ENCODE measurements around the gene ZBTB32. TPM values are rescaled to one million over a fixed set of nuclear protein-coding genes. Genes with fewer than 3 reads are reported as not detected.

Gene ZBTB32
- total RNA-seq, 1 donor from 2014 or later, result 0.23 TPM

- intact Hi-C loops (cut with DNase I), result no loop called here
- no peaks in the 10 kb centered on the region for H3K36me3 ChIP-seq
- H3K27ac ChIP-seq, result no peak overlapping the region
- H3K9me3 ChIP-seq, result no peaks in the 10 kb centered on the region
- no peaks in the 10 kb centered on the region for H3K27me3 ChIP-seq
- no peak for DNase-seq
- no peak for ATAC-seq
- H3K4me3 ChIP-seq, result no peak overlapping the region
- TF ChIP-seq, protein P1, sequence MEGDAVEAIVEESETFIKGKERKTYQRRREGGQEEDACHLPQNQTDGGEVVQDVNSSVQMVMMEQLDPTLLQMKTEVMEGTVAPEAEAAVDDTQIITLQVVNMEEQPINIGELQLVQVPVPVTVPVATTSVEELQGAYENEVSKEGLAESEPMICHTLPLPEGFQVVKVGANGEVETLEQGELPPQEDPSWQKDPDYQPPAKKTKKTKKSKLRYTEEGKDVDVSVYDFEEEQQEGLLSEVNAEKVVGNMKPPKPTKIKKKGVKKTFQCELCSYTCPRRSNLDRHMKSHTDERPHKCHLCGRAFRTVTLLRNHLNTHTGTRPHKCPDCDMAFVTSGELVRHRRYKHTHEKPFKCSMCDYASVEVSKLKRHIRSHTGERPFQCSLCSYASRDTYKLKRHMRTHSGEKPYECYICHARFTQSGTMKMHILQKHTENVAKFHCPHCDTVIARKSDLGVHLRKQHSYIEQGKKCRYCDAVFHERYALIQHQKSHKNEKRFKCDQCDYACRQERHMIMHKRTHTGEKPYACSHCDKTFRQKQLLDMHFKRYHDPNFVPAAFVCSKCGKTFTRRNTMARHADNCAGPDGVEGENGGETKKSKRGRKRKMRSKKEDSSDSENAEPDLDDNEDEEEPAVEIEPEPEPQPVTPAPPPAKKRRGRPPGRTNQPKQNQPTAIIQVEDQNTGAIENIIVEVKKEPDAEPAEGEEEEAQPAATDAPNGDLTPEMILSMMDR (IDR thresholded peaks at IDR 0.05), result no peak
- peaks cover 13% of the 10 kb centered on the region for H3K4me1 ChIP-seq
Observed at GRCh38 chr19:35712567-35713505, 8.5 kb downstream of the ZBTB32 start.

DNA sequence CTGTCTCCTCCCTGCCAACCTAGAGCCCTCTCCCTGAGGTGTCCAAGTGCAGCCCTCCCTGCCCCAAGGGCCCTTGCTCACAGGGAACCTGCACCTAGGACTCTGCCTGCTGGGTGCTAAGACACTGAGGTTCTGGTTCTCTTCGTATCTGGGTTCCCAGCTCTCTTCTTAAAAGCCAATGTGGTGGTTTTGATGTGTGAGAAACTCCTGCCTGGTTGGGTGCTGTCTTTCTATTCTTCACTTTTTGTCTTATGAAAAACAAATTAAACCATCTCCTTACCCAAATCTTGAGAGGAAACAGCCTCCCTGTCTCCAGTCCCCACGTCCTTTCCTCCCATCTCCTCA lies 9.1 kb downstream of the ZBTB32 start:
- ATAC-seq, result no peak
- H3K4me3 ChIP-seq, result no peak overlapping the region
- peaks cover 13% of the 10 kb centered on the region for H3K4me1 ChIP-seq
- no peak for DNase-seq
- no peak overlapping the region for H3K27ac ChIP-seq
- H3K27me3 ChIP-seq, result no peaks in the 10 kb centered on the region
- H3K36me3 ChIP-seq, result no peaks in the 10 kb centered on the region
- H3K9me3 ChIP-seq, result no peaks in the 10 kb centered on the region
- intact Hi-C loops (cut with DNase I), result no loop called here
- TF ChIP-seq, protein P1 (IDR thresholded peaks at IDR 0.05), result no peak

DNA sequence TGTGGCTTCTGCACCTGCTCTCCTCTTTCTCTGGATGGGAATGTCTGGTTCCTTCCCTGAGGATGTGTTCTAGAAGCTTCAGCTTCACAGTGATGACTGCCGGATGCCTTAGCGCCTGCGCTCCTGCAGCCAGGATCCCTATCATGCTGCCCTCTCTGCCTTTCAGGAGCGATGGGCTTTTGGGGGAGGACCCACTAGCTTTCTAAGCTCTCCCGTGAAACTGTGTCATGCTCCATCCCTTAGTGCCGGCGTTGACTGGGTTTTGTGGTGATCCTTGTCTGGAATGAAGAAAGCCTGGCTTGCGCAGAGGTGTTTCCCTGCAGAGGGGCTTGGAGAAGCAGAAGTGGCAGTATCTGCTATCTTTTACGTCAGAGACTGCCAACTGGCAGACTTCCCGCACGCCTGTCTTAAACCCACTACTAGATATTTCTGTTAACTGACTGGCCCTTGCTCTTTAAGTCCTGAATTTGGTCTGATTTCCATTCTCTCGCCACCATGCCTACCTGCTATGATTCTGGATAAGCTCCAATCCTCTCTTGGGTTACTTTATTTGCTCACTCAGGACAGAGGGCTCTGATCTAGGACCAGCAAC lies 9.6 kb downstream of the ZBTB32 start:
- no peak overlapping the region for H3K4me3 ChIP-seq
- no peak for ATAC-seq
- DNase-seq, result no peak
- intact Hi-C loops (cut with DNase I), result no loop called here
- H3K27ac ChIP-seq, result no peak overlapping the region
- H3K9me3 ChIP-seq, result no peaks in the 10 kb centered on the region
- peaks cover 18% of the 10 kb centered on the region for H3K4me1 ChIP-seq
- no peaks in the 10 kb centered on the region for H3K36me3 ChIP-seq
- TF ChIP-seq, protein P1 (IDR thresholded peaks at IDR 0.05), result no peak
- H3K27me3 ChIP-seq, result no peaks in the 10 kb centered on the region

- intact Hi-C loops (cut with DNase I), result no loop called here
- ATAC-seq (no peak), DNase-seq (no peak)
- Histone ChIP-seq H3K4me3 (no peak overlapping the region), H3K4me1 (peaks cover 24% of the 10 kb centered on the region), H3K36me3 (no peaks in the 10 kb centered on the region), H3K27ac (no peak overlapping the region), H3K27me3 (no peaks in the 10 kb centered on the region), H3K9me3 (no peaks in the 10 kb centered on the region)
- TF ChIP-seq, protein P1 (IDR thresholded peaks at IDR 0.05), result no peak
Observed at GRCh38 chr19:35714601-35715354, 10.4 kb downstream of the ZBTB32 start.

DNA sequence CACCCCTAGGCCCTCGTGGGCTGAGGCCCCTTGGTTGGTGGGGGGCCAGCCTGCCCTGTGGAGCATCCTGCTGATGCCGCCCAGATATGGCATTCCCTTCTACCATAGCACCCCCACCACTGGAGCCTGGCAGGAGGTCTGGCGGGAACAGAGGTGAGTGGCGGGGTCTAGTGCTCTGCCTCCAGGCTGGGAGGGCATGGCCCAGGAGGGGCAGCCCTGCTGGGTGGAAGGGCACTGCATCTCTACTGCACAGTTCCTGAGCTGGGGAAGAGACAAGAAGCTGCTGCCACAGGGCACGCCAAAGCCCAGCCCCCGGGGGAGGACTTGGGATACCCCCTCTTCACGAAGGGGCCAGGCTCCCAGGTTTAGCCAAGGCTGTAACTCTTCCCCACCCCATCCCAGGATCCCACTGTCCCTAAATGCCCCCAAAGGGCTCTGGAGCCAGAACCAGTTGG lies 11.0 kb downstream of the ZBTB32 start:
- H3K27me3 ChIP-seq, result no peaks in the 10 kb centered on the region
- peaks cover 5% of the 10 kb centered on the region for H3K36me3 ChIP-seq
- H3K27ac ChIP-seq, result peak overlapping the region; percentile 85
- DNase-seq (no peak), ATAC-seq (no peak)
- H3K4me3 ChIP-seq, result no peak overlapping the region
- H3K9me3 ChIP-seq, result no peaks in the 10 kb centered on the region
- intact Hi-C loops (cut with DNase I), result no loop called here
- TF ChIP-seq, protein P1 (IDR thresholded peaks at IDR 0.05), result no peak
- peaks cover 24% of the 10 kb centered on the region for H3K4me1 ChIP-seq
